Suprapubic skin (tissue), 4 donors: ENCODE results near the gene RELA. TPM values are rescaled to one million over a fixed set of nuclear protein-coding genes. Genes with fewer than 3 reads are reported as not detected.
A peak's percentile ranks its signal among the peaks of the same experiment; 100 is the strongest.

ENCODE experiments used
- DNase-seq, 2 donors: peaks; one replicate each; pipeline ENCODE4 v3.0.0-alpha.2; 2019; ENCODE audit warnings: low spot score in 2 of 2
- H3K27ac ChIP-seq: fragments of 200-600 bp; sonication (generic); one replicate; pipeline ENCODE4 v1.5.1; 2019
- H3K27me3 ChIP-seq: fragments of 200-600 bp; sonication (generic); one replicate; pipeline ENCODE4 v1.5.1; 2019
- H3K36me3 ChIP-seq: fragments of 200-600 bp; sonication (generic); one replicate; pipeline ENCODE4 v1.5.1; 2019
- H3K4me1 ChIP-seq: fragments of 200-600 bp; sonication (generic); one replicate; pipeline ENCODE4 v1.5.1; 2019
- H3K4me3 ChIP-seq: fragments of 200-600 bp; sonication (generic); one replicate; pipeline ENCODE4 v1.5.1; 2019; ENCODE audit warnings: mild to moderate bottlenecking
- H3K9me3 ChIP-seq: fragments of 200-600 bp; sonication (generic); one replicate; pipeline ENCODE4 v1.5.1; 2019
- EP300 ChIP-seq: sonication (generic); formaldehyde crosslinking; IDR thresholded peaks from one replicate; pipeline ENCODE4 v1.6.1; 2017; ENCODE audit warnings: antibody characterized with exemption
- POLR2A ChIP-seq, 2 donors: fragments of 450-650 bp; IDR thresholded peaks; one replicate each; pipeline ENCODE4 v1.6.1; 2017; ENCODE audit warnings: antibody characterized with exemption in 2 of 2, mild to moderate bottlenecking in 2 of 2, moderate library complexity in 2 of 2
- POLR2AphosphoS5 ChIP-seq, 3 donors: sonication (generic); formaldehyde crosslinking; IDR thresholded peaks; one replicate each; pipeline ENCODE4 v1.6.1; 2017; ENCODE audit warnings: antibody characterized with exemption in 3 of 3
- WGBS: methylation state at CpG from one replicate; pipeline ENCODE4 v1.1.5; 2018; 5-methylcytosine and 5-hydroxymethylcytosine counted together
- total RNA-seq, 4 donors: library from RNA; depleted of rRNA; stranded (reverse); fragments of >200 nt; gene quantifications; one replicate each; pipeline ENCODE4 v1.1.0, GENCODE V29; 2016
- TF ChIP-seq, protein P1 (sequence below), 2 donors: fragments of 200-600 bp in 1 of 2; fragments of 450-650 bp in 1 of 2; sonication (generic) in 1 of 2; IDR thresholded peaks; one replicate each; pipeline ENCODE4 v1.5.1; 2016 to 2019; ENCODE audit warnings: antibody characterized with exemption in 2 of 2, mild to moderate bottlenecking in 1 of 2, moderate library complexity in 1 of 2

Gene RELA
- total RNA-seq, 4 donors from 2014 or later: 71.7 to 111 (median 93.5) TPM

DNA sequence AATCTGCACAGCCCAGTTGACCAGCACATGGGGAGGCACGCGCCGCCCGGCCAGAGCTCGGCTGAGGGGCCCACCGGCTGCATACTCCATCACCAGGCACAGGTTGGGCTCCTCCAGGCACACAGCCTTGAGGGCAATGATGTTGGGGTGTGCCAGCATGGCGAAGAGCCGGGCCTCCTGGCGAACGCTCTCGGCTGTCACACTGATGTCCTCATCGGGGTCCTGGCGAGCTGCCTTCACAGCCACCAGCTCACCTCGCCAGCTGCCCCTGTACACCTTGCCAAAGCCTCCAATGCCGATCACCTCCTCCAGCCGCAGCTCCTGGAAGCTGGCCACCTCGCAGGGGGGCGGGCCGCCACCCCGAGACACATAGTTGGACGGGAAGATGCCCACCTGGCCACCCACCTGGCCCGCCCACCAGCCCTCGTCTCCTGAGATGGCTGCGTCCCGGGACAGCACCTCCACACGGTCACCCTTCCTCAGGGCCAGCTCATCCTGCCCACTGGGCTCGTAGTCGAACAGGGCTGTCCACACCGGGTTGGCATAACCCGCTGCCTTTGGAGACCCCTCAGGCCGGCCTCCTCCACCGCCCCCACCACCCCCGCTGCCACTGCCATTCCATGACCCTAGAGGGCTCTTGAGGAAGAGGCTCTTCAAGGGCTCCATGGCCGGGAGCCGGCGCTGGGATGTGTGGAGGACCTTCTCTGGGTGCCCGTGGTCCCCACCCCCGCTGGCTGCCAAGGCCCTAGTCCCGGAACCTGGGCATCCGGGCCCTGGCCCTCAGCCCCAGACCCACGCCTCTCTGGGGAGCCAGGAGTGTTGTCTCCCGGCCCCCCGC lies 49.4 kb downstream of the RELA start:
- Histone ChIP-seq H3K9me3 (no peaks in the 10 kb centered on the region), H3K4me1 (peaks cover 64% of the 10 kb centered on the region), H3K27ac (peak overlapping the region; percentile 89), H3K36me3 (peaks cover 23% of the 10 kb centered on the region), H3K27me3 (no peaks in the 10 kb centered on the region), H3K4me3 (peak overlapping the region; percentile 83)
- 55% methylated on average over 4 of the region's 43 CpGs for WGBS
- TF ChIP-seq EP300 (no peak), POLR2AphosphoS5 (IDR thresholded peaks at IDR 0.05) (no peak)
- no peak for DNase-seq

DNA sequence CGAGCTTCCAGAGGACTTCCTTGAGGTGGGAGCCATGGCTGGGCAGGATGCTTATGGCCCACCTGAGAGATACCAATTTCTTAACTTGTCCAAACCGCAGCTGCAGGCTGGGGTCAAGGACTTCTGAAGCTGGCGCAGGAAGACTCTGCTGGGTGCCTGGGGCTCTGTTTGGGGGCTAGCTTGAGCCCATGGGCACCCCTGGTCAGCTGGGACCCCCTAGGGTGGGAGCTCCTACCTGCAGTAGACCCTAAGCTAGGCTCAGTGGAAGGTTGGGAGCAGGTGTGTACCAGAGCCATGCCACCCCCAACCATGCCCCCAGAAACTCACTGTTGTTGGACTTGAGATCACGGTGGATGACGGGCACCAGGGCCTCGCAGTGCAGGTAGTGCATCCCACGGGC lies 50.0 kb downstream of the RELA start:
- 70% methylated on average over 7 of the region's 7 CpGs for WGBS
- TF ChIP-seq POLR2A (IDR thresholded peaks at IDR 0.05): no peak
- peaks cover 67% of the 10 kb centered on the region for H3K4me1 ChIP-seq
- H3K4me3 ChIP-seq: peak overlapping the region; percentile 83
- DNase-seq: no peak
- peaks cover 23% of the 10 kb centered on the region for H3K36me3 ChIP-seq
- H3K27ac ChIP-seq: peak overlapping the region; percentile 89
- H3K27me3 ChIP-seq: no peaks in the 10 kb centered on the region
- no peaks in the 10 kb centered on the region for H3K9me3 ChIP-seq

DNA sequence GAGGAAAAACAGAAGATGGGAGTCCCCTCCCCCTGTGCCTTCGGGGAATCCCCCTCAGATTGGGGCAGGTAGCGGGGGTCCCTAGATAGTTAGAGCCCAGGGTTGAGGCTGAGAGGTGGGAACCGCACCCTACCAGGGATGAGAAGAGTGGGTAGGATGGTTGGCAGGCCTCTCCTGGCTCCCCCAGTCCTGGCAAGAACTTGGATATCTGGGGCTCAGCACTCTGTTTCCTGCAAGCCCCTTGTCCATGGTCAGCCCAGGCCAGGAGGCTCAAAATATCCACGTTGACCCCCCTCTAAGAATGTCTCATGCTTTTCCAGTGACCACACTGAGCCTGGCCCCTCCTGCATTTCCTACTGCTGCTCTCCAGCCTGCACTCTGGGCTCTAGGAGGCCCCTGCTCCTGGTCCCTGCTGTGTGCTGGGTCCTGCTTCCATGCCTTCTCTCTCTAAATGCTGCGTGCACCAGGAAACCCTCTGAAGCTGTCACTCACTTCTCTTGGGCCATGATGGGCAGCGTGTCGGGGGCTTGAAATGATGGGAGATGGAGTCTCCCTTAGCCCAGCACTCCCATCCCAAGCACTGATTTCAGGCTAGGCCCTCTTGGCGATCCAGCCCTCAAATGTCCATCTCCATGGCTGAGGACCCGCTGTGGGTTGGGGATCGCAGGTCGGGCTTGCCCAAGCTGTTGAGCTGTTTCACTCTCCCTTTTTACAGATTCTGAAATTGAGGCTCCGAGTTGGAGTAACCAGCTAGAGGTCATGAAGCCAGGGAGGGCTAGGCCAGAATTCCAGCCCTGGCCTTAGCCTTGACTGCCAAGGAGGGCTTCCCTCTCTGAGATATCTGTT lies 50.7 kb downstream of the RELA start:
- peak overlapping the region; percentile 70 for H3K27ac ChIP-seq
- WGBS: 64% methylated on average over 11 of the region's 12 CpGs
- peaks cover 18% of the 10 kb centered on the region for H3K36me3 ChIP-seq
- no peaks in the 10 kb centered on the region for H3K27me3 ChIP-seq
- peaks cover 67% of the 10 kb centered on the region for H3K4me1 ChIP-seq
- no peaks in the 10 kb centered on the region for H3K9me3 ChIP-seq
- peak overlapping the region; percentile 83 for H3K4me3 ChIP-seq
- no peak for DNase-seq
- TF ChIP-seq, protein P1, sequence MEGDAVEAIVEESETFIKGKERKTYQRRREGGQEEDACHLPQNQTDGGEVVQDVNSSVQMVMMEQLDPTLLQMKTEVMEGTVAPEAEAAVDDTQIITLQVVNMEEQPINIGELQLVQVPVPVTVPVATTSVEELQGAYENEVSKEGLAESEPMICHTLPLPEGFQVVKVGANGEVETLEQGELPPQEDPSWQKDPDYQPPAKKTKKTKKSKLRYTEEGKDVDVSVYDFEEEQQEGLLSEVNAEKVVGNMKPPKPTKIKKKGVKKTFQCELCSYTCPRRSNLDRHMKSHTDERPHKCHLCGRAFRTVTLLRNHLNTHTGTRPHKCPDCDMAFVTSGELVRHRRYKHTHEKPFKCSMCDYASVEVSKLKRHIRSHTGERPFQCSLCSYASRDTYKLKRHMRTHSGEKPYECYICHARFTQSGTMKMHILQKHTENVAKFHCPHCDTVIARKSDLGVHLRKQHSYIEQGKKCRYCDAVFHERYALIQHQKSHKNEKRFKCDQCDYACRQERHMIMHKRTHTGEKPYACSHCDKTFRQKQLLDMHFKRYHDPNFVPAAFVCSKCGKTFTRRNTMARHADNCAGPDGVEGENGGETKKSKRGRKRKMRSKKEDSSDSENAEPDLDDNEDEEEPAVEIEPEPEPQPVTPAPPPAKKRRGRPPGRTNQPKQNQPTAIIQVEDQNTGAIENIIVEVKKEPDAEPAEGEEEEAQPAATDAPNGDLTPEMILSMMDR (IDR thresholded peaks at IDR 0.05): no peak
- TF ChIP-seq POLR2AphosphoS5 (IDR thresholded peaks at IDR 0.05) (no peak), POLR2A (IDR thresholded peaks at IDR 0.05) (no peak), EP300 (no peak)

DNA sequence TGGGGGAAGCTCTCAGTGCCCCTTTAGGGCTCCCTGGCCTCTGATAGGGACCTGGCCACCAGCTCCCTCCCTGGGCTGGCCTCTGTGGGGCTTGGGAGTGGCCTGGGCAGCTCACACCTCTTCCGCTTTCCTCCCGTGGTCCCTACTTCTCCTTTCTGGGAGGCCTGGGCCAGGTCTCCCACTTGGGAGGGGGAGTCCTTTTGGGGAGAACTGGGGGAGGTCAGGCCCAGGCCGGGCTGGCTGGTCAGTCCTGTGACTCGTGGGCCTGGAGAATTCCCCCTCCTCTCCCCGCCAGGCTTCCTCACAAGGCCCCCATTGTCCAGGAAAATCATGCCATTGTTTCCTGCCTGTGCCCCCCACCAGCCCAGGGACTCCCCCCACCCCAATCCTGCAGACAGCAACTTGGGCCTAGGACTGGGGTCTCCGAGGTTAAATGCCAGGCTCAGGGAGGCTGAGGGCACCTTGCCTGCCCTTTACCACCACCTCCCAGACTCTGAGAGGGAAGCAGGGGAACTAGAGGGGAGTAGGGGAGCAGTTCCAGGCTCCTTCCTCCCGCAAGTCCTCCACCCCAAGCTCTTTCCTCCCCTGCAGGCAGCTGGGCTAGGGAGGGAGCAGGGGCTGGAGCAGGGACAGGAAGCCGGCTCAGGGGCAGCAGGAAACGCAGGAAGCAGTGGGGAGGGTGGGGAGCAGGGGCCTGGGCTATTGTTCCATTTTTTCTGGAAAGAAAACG lies 51.5 kb downstream of the RELA start:
- 36% methylated on average over 5 of the region's 10 CpGs for WGBS
- peaks cover 18% of the 10 kb centered on the region for H3K36me3 ChIP-seq
- TF ChIP-seq POLR2AphosphoS5 (IDR thresholded peaks at IDR 0.05) (no peak), EP300 (no peak), POLR2A (IDR thresholded peaks at IDR 0.05) (no peak)
- TF ChIP-seq, protein P1 (IDR thresholded peaks at IDR 0.05): no peak
- DNase-seq: no peak
- peaks cover 66% of the 10 kb centered on the region for H3K4me1 ChIP-seq
- no peaks in the 10 kb centered on the region for H3K27me3 ChIP-seq
- peak overlapping the region; percentile 70 for H3K27ac ChIP-seq
- H3K4me3 ChIP-seq: peak overlapping the region; percentile 83
- H3K9me3 ChIP-seq: no peaks in the 10 kb centered on the region

DNA sequence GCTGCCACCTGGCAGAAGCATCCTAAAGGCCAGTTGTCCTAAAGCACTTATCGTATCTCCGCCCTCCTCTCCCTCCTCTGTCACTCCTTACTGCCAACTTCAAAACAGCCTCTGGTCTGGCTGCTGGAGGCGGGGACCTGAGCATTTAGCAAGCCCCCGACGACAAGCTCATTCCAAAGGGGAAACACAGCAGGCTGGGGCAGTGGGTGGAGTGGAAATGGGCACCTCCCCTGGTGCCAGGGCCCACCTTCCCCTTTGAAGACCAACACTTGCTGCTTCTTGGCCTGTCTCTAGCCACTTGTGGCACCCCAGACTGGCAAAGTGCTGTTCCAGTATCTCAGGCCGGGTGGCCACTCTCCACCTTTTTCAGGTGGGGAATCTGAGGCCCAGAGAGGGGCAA lies 52.3 kb downstream of the RELA start:
- no peak for DNase-seq
- WGBS: 59% methylated on average over 6 of the region's 6 CpGs
- H3K9me3 ChIP-seq: no peaks in the 10 kb centered on the region
- H3K4me1 ChIP-seq: peaks cover 66% of the 10 kb centered on the region
- H3K27me3 ChIP-seq: no peaks in the 10 kb centered on the region
- no peak for TF ChIP-seq EP300
- no peak for TF ChIP-seq POLR2A (IDR thresholded peaks at IDR 0.05)
- TF ChIP-seq, protein P1 (IDR thresholded peaks at IDR 0.05): no peak
- TF ChIP-seq POLR2AphosphoS5 (IDR thresholded peaks at IDR 0.05): no peak
- peak overlapping the region; percentile 70 for H3K27ac ChIP-seq
- H3K36me3 ChIP-seq: peaks cover 23% of the 10 kb centered on the region
- peak overlapping the region; percentile 83 for H3K4me3 ChIP-seq
